Parathyroid adenoma (tissue), 2 donors: ENCODE measurements around the gene FKBP5.
A peak's percentile ranks its signal among the peaks of the same experiment; 100 is the strongest.
"Not testable (repeated sequence)": the region's sequence is repeated elsewhere in the genome, so short reads cannot be mapped to it uniquely, and the experiment has no call there.

Source experiments
- H2AFZ ChIP-seq: fragments of 300-600 bp; sonication (generic); one replicate; pipeline ENCODE4 v1.7.0; 2017; ENCODE audit warnings: antibody characterized with exemption, mild to moderate bottlenecking
- H3K27ac ChIP-seq: fragments of 300-600 bp; sonication (generic); one replicate; pipeline ENCODE4 v1.7.0; 2017
- H3K27me3 ChIP-seq: fragments of 300-600 bp; sonication (generic); one replicate; pipeline ENCODE4 v1.7.0; 2017; ENCODE audit warnings: low read length; ENCODE audit not compliant: control insufficient read depth, insufficient read depth
- H3K36me3 ChIP-seq: fragments of 300-600 bp; sonication (generic); one replicate; pipeline ENCODE4 v1.7.0; 2017; ENCODE audit warnings: low read length; ENCODE audit not compliant: control insufficient read depth, insufficient read depth
- H3K4me1 ChIP-seq: fragments of 300-600 bp; sonication (generic); one replicate; pipeline ENCODE4 v1.7.0; 2017; ENCODE audit warnings: control low read depth
- H3K4me2 ChIP-seq: fragments of 300-600 bp; sonication (generic); one replicate; pipeline ENCODE4 v1.7.0; 2017; ENCODE audit warnings: low read length
- H3K4me3 ChIP-seq: fragments of 300-600 bp; sonication (generic); one replicate; pipeline ENCODE4 v1.7.0; 2017; ENCODE audit warnings: low read depth, low read length
- H3K79me2 ChIP-seq: fragments of 300-600 bp; sonication (generic); one replicate; pipeline ENCODE4 v1.7.0; 2017; ENCODE audit warnings: control low read depth
- H3K9ac ChIP-seq: fragments of 300-600 bp; sonication (generic); one replicate; pipeline ENCODE4 v1.7.0; 2017; ENCODE audit warnings: mild to moderate bottlenecking
- H3K9me3 ChIP-seq: fragments of 300-600 bp; sonication (generic); one replicate; pipeline ENCODE4 v1.7.0; 2017; ENCODE audit warnings: low read length; ENCODE audit not compliant: control insufficient read depth
- CTCF ChIP-seq: fragments of 300-600 bp; sonication (generic); IDR thresholded peaks from one replicate; pipeline ENCODE4 v1.7.0; 2017; ENCODE audit warnings: antibody characterized with exemption, mild to moderate bottlenecking
- donor health status: primary hyperparathyroidism.

The FKBP5 gene

GRCh38 chr6:35547676-35548075 is 141.0 kb downstream of the FKBP5 start:
- H3K9ac ChIP-seq, result no peak overlapping the region
- no peaks in the 10 kb centered on the region for H3K4me1 ChIP-seq
- H3K4me2 ChIP-seq, result no peak overlapping the region
- H3K36me3 ChIP-seq, result no peaks in the 10 kb centered on the region
- H3K9me3 ChIP-seq, result no peaks in the 10 kb centered on the region
- no peak overlapping the region for H3K4me3 ChIP-seq
- H2AFZ ChIP-seq, result no peak overlapping the region
- TF ChIP-seq CTCF, result no peak
- H3K27me3 ChIP-seq, result no peaks in the 10 kb centered on the region
- H3K79me2 ChIP-seq, result no peaks in the 10 kb centered on the region
- no peak overlapping the region for H3K27ac ChIP-seq

- H3K9ac ChIP-seq, result no peak overlapping the region
- no peaks in the 10 kb centered on the region for H3K27me3 ChIP-seq
- H3K36me3 ChIP-seq, result no peaks in the 10 kb centered on the region
- no peak overlapping the region for H3K4me3 ChIP-seq
- no peaks in the 10 kb centered on the region for H3K79me2 ChIP-seq
- no peaks in the 10 kb centered on the region for H3K9me3 ChIP-seq
- TF ChIP-seq CTCF, result no peak
- no peaks in the 10 kb centered on the region for H3K4me1 ChIP-seq
- peak overlapping the region; percentile 17 for H2AFZ ChIP-seq
- no peak overlapping the region for H3K4me2 ChIP-seq
- no peak overlapping the region for H3K27ac ChIP-seq
Measured at GRCh38 chr6:35544769-35545361, 143.8 kb downstream of the FKBP5 start.

- Histone ChIP-seq H3K9ac (no peak overlapping the region), H3K36me3 (no peaks in the 10 kb centered on the region), H3K79me2 (no peaks in the 10 kb centered on the region), H2AFZ (no peak overlapping the region), H3K4me3 (no peak overlapping the region), H3K4me2 (no peak overlapping the region), H3K4me1 (no peaks in the 10 kb centered on the region), H3K27ac (no peak overlapping the region), H3K27me3 (no peaks in the 10 kb centered on the region), H3K9me3 (no peaks in the 10 kb centered on the region)
- no peak for TF ChIP-seq CTCF
Measured at GRCh38 chr6:35543459-35544193, 145.1 kb downstream of the FKBP5 start.

- no peak for TF ChIP-seq CTCF
- H3K27me3 ChIP-seq, result no peaks in the 10 kb centered on the region
Measured at GRCh38 chr6:35541836-35542235, 146.9 kb downstream of the FKBP5 start.

GRCh38 chr6:35539223-35539622 is 149.5 kb downstream of the FKBP5 start:
- Histone ChIP-seq H3K36me3 (no peaks in the 10 kb centered on the region), H3K79me2 (no peaks in the 10 kb centered on the region), H3K27ac (no peak overlapping the region), H3K4me2 (no peak overlapping the region), H3K4me1 (no peaks in the 10 kb centered on the region), H2AFZ (no peak overlapping the region), H3K9me3 (no peaks in the 10 kb centered on the region), H3K27me3 (no peaks in the 10 kb centered on the region), H3K4me3 (no peak overlapping the region), H3K9ac (no peak overlapping the region)
- TF ChIP-seq CTCF, result no peak

More at GRCh38 chr6:35541836-35542235, 146.9 kb downstream of the FKBP5 start:
- Histone ChIP-seq H3K4me1 (no peaks in the 10 kb centered on the region), H3K27ac (no peak overlapping the region), H3K36me3 (no peaks in the 10 kb centered on the region), H3K9ac (no peak overlapping the region), H3K79me2 (no peaks in the 10 kb centered on the region), H3K4me3 (no peak overlapping the region), H2AFZ (no peak overlapping the region), H3K9me3 (no peaks in the 10 kb centered on the region), H3K4me2 (no peak overlapping the region)

- not testable (repeated sequence) for H3K27ac ChIP-seq
Measured at GRCh38 chr6:35535847-35536246, 152.9 kb downstream of the FKBP5 start.

More at GRCh38 chr6:35535847-35536246, 152.9 kb downstream of the FKBP5 start:
- H3K36me3 ChIP-seq, H2AFZ ChIP-seq, H3K27me3 ChIP-seq, H3K9me3 ChIP-seq, H3K4me1 ChIP-seq, H3K9ac ChIP-seq, H3K4me2 ChIP-seq, H3K79me2 ChIP-seq, H3K4me3 ChIP-seq: not testable (repeated sequence)
